Stimulated activated naive CD8-positive, alpha-beta T cell treated with anti-CD3 and anti-CD28 coated beads, Interleukin-15, amount 100 ng/mL, for 72 hours (primary cell): ENCODE results near the gene PCYT2.

Experiments used
- ATAC-seq: fragments of 150-1000 bp; cut with Tn5 transposase; 2 replicates; pipeline ENCODE4 v1.10.0; 2021; ENCODE audit warnings: mild to moderate bottlenecking, moderate library complexity
- DNase-seq, 2 donors: peaks; one replicate each; pipeline ENCODE4 v3.0.0; 2021 to 2022
- H3K27ac Mint-ChIP-seq, 2 donors: one replicate each; pipeline ENCODE4 v1.8.0; 2022; ENCODE audit warnings: mild to moderate bottlenecking in 2 of 2, mixed read lengths in 2 of 2, moderate library complexity in 2 of 2
- H3K27me3 Mint-ChIP-seq: one replicate; pipeline ENCODE4 v1.8.0; 2022; ENCODE audit warnings: mixed read lengths
- H3K4me1 Mint-ChIP-seq: one replicate; pipeline ENCODE4 v1.8.0; 2022; ENCODE audit warnings: mild to moderate bottlenecking, mixed read lengths
- H3K4me3 Mint-ChIP-seq, 2 donors: one replicate each; pipeline ENCODE4 v1.8.0; 2022; ENCODE audit warnings: mild to moderate bottlenecking in 2 of 2, mixed read lengths in 2 of 2, moderate library complexity in 1 of 2
- H3K9me3 Mint-ChIP-seq, 2 donors: one replicate each; pipeline ENCODE4 v1.8.0; 2022; ENCODE audit warnings: mixed read lengths in 2 of 2

The PCYT2 gene

GRCh38 chr17:81854974-81855774 lies 56.0 kb downstream of the PCYT2 start:
- DNase-seq (no peak), ATAC-seq (no peak)
- Mint-ChIP-seq H3K4me1 (peaks cover 45% of the 10 kb centered on the region), H3K27ac (no peak overlapping the region), H3K4me3 (no peak overlapping the region), H3K27me3 (no peaks in the 10 kb centered on the region), H3K9me3 (no peaks in the 10 kb centered on the region)

- Mint-ChIP-seq H3K27ac (no peak overlapping the region), H3K27me3 (no peaks in the 10 kb centered on the region), H3K4me1 (peaks cover 20% of the 10 kb centered on the region)
Observed at GRCh38 chr17:81852237-81852636, 59.0 kb downstream of the PCYT2 start.

GRCh38 chr17:81851423-81851822 lies 59.8 kb downstream of the PCYT2 start:
- DNase-seq (no peak), ATAC-seq (no peak)
- peak overlapping the region in 1 of 2 donors; percentile 65 for H3K27ac Mint-ChIP-seq
- peaks cover 17% of the 10 kb centered on the region for H3K4me1 Mint-ChIP-seq
- no peaks in the 10 kb centered on the region for H3K27me3 Mint-ChIP-seq
- no peaks in the 10 kb centered on the region for H3K9me3 Mint-ChIP-seq
- no peak overlapping the region for H3K4me3 Mint-ChIP-seq

More at GRCh38 chr17:81852237-81852636, 59.0 kb downstream of the PCYT2 start:
- Mint-ChIP-seq H3K9me3 (no peaks in the 10 kb centered on the region), H3K4me3 (no peak overlapping the region)
- no peak for ATAC-seq
- DNase-seq: no peak
